NCI-H1436 treated with DMSO at 0.1 percent for 48 hours (cell line): Measurements from ENCODE around the gene GNMT.
A peak's percentile ranks its signal among the peaks of the same experiment; 100 is the strongest.

Experiments
- DNase-seq: peaks from one replicate; lab custom pipeline; 2025; lab: John Stamatoyannopoulos, UW

Gene GNMT

DNA sequence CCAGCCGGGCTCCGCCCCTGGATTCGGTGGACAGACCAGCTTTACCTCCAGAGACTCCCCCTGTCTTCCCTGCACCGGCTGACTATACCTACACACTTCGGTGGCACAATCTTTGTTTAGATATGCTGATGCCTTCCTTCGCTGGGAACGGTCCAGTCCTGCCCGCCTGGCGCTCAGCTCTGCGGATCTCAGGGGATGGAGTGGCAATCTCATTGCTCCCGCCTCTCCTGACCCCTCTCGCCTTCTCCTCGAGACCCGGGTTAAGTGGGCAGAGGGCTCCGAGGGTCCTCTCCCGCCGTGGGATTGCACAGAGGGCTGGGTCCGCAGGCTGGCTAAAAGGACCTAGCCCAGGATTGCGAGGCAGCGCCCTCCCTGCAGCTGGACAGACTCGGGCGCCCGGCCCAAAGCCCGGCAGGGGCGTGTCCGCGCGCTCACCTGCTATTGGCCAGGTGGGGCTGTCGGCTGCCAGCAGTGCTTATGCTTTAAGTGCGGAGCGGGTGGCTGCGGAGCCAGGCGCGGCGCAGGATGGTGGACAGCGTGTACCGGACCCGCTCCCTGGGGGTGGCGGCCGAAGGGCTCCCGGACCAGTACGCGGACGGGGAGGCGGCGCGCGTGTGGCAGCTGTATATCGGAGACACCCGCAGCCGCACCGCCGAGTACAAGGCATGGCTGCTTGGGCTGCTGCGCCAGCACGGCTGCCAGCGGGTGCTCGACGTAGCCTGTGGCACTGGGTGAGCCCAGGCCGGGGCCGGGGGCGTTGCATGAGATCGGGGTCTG is at the start of gene GNMT:
Gene GNMT, plus strand, starts transcription at position 512 of the 777 bp plus-strand sequence. Its CDS starts 14 bp downstream, at position 526.
- DNase-seq, result no peak

DNA sequence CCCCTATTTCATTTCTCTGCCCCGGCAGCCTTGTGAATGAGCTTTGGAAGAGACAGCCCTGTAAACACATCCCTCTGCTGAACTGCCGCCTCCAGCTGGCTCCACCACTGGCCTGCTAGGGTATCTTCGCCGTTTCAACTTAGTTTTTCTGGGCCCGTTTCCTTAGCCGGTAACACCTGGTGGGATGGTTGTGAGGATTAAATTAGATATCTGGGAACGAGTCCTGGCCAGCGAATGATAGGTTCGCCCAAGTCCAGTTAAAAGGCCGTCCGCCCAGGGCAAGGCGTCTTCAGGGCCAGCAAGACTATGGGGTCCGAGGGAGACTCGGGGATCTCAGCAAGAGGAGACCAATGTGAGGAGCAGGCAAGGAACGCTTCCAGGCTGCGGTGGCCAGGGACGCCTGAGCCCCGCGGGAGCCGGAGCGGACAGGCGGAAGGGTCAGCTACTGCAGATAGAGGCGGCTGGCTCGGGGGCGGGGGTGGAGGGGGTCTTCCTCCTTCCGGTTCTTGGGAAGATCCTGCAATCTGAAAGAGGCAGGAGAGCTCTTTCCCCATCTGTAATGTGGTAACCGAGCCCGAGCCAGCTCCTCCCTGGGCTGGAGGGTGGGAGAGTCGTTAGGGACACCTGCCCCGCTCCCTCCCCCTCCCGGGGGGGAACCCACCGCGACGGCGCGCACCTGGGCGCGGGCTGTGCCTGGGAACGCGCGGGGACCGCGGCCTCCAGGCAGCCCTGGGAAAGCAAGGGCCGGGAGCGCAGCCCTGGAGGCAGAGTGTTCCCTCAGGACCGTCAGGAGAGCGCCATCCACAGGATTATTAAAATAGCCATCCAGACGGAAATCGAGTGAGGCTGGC is 49.2 kb upstream of the GNMT start:
- no peak for DNase-seq

DNA sequence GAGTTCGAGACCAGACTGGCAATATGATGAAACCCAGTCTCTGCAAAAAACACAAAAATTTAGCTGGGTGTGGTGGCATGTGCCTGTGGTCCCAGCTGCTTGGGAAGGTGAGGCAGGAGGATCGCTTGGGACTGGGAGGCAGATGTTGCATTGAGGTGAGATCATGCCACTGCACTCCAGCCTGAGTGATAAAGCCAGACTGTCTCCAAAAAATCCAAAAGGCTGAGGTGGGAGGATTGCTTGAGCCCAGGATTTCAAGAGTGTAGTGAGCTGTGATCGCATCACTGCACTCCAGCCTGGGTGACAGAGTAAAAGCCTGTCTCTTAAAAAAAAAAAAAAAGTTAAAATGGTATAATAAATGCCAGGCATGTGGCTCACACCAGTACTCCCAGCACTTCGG is 46.0 kb upstream of the GNMT start:
- DNase-seq, result no peak

DNA sequence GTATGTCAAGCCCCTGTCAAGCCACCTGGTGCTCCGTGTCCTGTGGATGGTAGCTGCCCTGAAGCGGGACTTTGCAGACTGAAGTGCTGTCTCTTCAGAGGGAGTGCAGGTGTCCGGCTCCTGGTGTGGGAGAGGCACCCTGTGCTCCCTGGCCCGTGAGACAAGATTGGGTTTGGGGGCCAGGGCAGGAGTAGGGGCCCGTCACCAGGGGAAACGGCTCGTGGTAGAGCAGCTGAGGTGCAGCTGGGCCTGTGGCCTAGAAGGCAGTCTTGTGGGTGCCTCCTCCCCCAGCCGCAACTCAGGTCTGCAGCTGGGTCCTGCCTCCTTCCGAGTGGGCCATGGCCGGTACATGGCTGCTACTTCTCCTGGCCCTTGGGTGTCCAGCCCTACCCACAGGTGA is 44.8 kb upstream of the GNMT start, which contains the start of gene PTCRA:
Gene PTCRA, plus strand, starts transcription at position 322 of the 400 bp plus-strand sequence. Its CDS starts 17 bp downstream, at position 339.
- no peak for DNase-seq

DNA sequence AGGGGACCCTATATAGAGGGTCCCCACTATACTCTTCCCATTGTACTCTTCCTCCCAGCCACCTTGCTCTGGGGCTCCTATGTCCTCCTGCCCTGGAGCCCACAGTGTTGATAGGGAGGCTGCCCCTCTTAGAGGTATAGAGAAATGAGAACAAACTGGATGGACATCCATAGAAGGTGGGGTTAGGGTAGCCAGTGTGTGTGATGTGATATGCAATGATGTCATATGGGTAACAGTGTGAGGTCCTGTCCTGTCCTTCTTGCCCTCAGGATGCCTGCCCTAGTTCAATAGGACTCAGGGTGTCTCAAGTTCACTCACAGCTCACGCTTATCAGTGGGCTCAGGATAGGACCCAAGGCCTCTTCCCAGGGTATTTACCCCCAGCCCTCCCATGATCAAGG is 44.3 kb upstream of the GNMT start:
- no peak for DNase-seq

DNA sequence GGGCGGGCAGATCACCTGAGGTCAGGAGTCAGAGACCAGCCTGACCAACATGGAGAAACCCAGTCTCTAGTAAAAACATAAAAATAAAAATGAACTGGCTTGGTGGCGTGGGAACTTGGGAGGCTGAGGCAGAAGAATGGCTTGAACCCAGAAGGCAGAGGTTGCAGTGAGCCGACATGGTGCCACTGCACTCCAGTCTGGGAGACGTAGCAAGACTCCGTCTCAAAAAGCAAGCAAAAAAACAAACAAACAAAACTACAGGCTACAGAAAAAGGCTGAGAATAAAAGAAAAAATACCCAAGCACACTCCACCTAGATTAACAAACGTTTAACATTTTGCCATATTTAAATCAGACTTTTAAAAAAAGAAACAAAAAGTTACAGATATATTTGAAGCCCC is 38.8 kb upstream of the GNMT start:
- no peak for DNase-seq

DNA sequence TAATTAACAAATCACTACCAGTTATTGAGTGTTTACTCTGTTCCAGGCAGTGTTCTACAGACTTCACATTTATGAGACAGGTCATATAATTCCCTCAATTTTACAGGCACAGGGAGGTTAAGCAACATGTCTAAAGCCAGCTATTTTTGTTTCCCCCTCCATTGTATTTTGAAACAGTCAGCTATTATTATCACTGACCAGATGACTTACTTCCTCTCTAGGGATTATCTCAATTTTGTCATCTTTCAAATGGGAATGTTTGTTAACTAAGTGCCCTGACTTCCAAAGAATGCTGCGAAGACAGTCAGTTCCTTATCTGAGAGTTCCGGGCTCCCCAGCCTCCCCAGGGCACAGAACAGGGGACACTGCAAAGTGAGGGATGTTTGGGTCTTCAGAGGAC is 36.9 kb upstream of the GNMT start:
- DNase-seq, result no peak

DNA sequence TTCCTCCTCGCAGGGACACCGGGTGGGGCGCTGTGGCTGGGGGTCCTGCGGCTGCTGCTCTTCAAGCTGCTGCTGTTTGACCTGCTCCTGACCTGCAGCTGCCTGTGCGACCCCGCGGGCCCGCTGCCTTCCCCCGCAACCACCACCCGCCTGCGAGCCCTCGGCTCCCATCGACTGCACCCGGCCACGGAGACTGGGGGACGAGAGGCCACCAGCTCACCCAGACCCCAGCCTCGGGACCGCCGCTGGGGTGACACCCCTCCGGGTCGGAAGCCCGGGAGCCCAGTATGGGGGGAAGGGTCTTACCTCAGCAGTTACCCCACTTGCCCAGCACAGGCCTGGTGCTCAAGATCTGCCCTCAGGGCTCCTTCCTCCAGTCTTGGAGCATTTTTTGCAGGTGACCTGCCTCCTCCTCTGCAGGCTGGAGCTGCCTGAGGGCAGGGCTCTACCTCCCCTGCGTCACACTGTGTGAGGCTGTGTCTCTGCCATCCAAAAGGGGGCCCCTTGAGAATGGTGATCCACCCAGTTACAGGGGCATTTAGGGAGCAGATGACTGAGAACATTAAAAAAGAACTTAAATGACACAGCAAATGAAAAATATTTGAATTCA is 35.2 kb upstream of the GNMT start:
- no peak for DNase-seq

DNA sequence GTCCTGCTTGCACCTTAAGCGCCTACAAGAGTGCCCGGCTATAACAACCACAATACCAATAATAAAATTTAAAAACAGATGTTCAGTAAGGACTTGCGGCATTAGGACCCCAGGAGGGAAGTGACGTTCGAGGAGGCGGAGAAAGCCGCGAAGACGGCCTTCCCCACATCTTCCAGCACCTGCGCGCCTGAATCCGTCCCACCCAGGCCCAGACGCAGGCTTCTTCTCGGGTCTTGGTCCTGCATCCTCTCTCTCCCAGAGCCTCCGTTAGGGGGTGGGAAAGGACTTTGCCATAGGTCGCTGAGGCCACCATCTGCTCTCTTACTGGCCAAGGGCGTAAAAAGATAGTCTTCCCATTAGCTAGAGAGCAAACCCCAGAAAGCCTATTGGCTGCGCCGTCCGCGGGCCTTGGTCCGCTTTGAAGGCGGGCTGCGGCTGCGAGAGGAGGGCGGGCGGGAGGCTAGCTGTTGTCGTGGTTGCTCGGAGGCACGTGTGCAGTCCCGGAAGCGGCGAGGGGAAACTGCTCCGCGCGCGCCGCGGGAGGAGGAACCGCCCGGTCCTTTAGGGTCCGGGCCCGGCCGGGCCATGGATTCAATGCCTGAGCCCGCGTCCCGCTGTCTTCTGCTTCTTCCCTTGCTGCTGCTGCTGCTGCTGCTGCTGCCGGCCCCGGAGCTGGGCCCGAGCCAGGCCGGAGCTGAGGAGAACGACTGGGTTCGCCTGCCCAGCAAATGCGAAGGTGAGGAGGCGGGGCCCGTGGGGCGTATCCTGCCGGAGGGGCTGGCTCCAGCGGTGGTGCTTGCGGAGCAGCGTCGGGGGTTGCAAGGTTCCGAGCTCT is 31.4 kb upstream of the GNMT start, which contains the start of gene CNPY3:
Gene CNPY3, plus strand, starts transcription at position 495 of the 835 bp plus-strand sequence. Its CDS starts 91 bp downstream, at position 586.
- peak; percentile 92 for DNase-seq

DNA sequence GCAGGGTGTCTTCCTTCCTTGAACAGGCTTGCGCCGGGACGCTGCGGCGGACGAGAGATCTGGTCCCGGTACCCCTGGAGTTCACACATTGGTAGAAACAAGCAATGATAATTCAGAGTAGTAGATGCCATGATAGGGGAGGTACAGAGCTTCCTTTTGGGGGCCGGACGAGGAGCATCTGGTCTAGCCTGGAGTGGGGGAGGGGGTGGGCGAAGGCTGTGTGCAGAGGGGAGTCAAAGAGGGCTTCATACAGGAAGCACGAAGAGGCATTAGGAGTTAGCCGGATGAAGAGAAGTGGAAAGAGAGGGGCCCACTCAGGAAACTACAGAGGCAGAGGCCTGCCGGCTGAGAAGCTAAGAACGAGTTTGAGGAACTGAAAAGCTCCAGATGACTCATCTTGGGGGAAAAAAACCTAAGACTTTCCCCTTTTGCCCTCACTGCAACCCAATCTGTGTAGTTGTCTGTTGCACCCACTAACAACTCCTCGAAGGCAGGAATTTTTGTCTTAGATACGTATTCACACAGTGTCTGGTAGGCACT is 30.7 kb upstream of the GNMT start:
- no peak for DNase-seq

DNA sequence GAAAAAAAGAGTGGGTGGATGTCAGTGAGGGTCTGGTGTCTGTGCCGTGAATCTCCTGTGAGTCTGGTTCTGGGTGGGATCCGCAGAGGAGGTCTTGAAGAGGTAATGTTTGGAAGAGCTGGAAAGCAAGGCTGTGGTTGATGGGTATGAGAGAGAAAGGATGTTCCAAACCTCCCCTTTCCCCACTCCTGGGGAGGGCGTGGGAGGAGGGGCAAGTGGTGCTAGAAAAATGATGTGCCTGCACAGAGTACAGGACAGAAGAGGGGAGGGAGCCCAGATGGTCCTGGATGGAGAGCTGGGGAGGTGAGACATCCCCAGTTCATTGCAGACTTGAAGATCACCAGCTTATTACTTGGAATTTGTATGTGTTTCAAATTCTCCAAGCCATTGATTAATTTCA is 28.1 kb upstream of the GNMT start:
- DNase-seq, result no peak

DNA sequence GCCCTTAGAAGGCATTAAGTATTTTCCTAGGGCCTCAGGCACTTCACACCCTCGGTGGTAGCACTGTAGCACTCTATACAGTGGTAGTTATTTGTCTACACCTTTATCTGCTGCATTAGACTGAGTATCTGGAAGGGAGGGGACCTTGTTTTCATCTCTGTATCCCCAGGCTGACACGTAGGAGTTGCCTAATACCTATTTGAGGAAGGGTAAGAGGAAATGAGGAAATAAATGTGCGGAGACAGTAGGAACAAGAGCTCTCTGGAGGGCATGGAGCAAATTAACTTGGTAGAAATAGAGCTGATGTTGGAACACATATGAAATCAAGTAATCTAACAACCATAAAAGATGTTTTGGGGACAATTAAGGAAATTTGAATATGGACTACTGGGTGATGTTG is 27.3 kb upstream of the GNMT start:
- DNase-seq, result no peak

DNA sequence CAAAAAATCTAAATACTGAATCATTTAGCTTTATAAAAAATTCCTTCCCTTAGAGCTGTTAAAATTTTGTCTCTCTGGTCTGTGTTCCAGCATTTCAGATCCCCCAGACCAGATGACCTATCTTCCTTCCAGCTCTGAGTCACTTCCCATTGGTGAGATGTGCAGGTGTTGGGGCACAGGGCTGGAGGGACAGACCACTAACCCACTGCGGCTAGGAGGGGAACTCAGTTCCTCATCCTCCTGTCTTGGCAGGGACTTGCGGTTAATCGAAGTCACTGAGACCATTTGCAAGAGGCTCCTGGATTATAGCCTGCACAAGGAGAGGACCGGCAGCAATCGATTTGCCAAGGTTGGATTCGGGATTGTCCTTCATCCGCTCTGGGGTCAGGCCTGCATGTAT is 25.2 kb upstream of the GNMT start:
- DNase-seq, result no peak

DNA sequence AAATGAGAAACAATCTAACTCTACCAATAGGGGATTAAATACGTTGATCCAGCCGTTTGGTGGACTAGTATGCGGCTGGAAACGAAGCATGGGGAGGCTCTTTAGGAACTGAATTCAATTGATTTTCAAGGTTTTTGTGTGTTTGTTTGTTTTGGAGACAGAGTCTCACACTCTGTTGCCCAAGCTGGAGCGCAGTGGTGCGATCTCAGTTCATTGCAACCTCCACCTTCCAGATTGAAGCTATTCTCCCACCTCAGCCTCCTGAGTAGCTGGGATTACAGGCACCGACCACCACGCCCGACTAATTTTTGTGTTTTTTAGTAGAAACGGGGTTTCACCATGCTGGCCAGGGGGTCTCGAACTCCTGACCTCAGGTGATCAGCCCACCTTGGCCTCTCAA is 24.2 kb upstream of the GNMT start:
- DNase-seq, result no peak

DNA sequence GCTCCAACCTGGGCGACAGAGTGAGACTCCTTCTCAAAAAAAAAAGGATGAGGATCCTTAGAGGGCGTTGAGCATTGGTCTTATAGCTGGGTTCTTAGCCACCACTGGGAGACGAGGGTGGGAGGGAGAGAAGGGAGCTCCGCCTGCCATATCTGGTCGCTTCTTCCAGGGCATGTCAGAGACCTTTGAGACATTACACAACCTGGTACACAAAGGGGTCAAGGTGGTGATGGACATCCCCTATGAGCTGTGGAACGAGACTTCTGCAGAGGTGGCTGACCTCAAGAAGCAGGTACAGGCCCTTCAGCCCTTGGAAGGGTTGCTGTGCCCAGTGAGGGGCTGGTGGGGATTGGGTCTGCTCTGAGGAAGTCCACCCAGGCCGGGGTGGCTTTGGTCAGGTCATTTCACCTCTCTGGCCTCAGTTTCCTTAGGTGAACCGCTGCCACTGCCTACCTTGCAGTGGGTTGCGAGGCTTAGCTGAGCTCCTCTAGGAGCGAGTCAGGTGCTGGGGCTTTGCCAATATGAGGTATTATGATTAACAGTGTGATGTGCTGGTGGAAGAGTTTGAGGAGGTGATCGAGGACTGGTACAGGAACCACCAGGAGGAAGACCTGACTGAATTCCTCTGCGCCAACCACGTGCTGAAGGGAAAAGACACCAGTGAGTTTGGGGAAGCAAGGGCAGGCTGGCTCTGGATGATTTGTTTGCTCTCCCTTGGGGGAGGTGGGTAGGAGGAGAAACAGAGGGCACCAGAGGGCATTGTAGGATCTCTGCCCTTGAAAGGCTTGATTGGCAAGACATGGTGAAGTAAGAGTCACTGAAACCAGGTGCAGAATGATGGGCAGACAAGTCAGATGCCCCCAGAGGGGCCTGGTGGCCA is 22.8 kb upstream of the GNMT start:
- DNase-seq, result no peak

DNA sequence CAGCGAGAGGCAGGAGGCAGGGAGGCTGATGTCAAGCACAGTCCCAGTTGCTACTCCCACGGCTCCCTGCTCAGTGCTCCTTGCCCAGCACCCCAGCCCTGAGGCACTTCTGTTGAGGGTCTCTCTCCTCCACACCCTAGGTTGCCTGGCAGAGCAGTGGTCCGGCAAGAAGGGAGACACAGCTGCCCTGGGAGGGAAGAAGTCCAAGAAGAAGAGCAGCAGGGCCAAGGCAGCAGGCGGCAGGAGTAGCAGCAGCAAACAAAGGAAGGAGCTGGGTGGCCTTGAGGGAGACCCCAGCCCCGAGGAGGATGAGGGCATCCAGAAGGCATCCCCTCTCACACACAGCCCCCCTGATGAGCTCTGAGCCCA is 22.1 kb upstream of the GNMT start:
- DNase-seq, result no peak

DNA sequence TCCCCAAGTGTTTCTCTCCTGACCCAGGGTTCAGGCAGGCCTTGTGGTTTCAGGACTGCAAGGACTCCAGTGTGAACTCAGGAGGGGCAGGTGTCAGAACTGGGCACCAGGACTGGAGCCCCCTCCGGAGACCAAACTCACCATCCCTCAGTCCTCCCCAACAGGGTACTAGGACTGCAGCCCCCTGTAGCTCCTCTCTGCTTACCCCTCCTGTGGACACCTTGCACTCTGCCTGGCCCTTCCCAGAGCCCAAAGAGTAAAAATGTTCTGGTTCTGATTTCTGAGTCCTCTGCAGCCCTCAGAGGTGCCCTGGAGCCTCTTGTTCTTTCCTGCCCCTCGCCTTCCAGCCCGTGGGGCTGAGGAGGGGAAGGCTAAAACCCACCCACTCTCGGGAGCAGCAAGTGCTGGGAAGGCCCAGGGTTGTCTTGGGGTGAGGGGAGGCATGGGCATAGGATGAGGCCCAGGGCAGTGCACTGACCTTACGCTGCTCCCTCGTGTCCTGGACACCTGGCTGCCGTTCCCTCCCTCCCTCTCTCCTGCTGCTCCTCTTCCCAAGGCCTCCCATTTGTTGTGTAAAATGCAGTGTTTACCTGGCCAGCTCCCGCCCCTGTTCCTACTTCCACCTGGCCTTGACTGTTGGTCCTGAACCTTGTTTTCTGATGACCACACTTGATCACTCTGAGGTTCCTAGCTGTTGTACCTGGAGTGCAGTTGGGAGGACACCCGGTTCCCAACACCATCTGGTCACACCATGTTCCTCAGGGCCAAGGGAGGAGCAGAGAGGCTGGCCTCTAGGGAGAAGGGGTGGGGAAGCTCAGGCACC is 21.4 kb upstream of the GNMT start:
- no peak for DNase-seq

DNA sequence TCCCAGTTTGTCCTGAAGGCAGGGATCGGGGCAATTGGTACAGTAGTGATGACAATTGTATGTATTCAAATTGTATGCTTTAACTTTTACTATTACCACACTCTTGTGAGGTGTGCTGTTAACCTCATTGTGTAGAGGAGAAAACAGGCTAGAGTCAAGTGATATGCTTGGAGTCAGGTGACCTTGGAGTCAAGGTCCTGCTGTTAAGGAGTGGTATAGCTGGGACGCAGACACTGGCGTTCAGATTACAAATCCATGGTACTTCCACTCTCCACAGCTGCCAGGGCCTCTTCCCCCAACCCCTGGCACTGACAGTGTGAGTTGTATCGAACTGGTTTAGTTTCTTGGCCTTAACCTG is 20.8 kb upstream of the GNMT start:
- DNase-seq, result no peak

DNA sequence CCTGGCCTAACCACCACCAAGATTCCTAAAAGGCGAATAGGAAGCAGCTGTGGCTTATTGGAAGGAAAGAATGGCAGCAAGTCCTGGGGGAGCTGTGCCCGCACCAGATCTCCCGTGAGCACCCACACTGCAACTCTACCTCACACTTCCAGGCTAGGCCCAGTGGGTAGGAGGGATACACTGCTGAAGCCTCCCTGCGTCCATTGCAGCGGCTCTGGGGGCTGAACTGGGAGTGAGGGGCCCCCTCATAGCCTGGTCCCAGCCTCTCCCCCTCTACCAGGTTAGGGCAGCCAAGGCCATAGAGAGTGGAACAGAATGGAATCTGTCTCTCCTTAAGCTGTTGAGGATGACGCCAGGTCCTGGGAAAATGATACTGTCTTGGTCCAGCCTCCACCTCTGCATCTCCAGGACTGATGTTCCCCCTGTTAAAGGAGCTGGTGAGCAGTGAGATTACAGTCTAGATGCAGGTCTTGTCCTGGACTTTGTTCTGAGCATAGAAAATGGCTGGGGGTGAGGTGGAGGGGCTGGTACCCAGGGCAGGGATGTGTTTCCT is 20.0 kb upstream of the GNMT start:
- DNase-seq, result no peak
